SJCRH30 (cell line): ENCODE data around the gene CD101. TPM values are rescaled to one million over a fixed set of nuclear protein-coding genes. Genes with fewer than 3 reads are reported as not detected.
A peak's percentile ranks its signal among the peaks of the same experiment; 100 is the strongest.

Experiments used
- DNase-seq, 2 experiments: peaks; one replicate each; pipeline ENCODE4 v3.0.0-alpha.2; 2015 to 2020
- H3K27ac ChIP-seq: fragments of 250-450 bp; sonication (Bioruptor Pico); 2 replicates; pipeline ENCODE4 v1.5.1; 2020; ENCODE audit warnings: mild to moderate bottlenecking, moderate library complexity
- H3K27me3 ChIP-seq: fragments of 250-450 bp; sonication (Bioruptor Pico); 2 replicates; pipeline ENCODE4 v1.5.1; 2020; ENCODE audit warnings: mild to moderate bottlenecking, moderate library complexity
- H3K36me3 ChIP-seq: fragments of 250-450 bp; sonication (Bioruptor Pico); 2 replicates; pipeline ENCODE4 v1.5.1; 2020; ENCODE audit warnings: mild to moderate bottlenecking, moderate library complexity
- H3K4me1 ChIP-seq: fragments of 250-450 bp; sonication (Bioruptor Pico); 2 replicates; pipeline ENCODE4 v1.5.1; 2020; ENCODE audit warnings: mild to moderate bottlenecking, moderate library complexity
- H3K4me3 ChIP-seq: fragments of 250-450 bp; sonication (Bioruptor Pico); 2 replicates; pipeline ENCODE4 v1.5.1; 2020; ENCODE audit warnings: mild to moderate bottlenecking, moderate library complexity
- H3K9me3 ChIP-seq: fragments of 250-450 bp; sonication (Bioruptor Pico); replicated peaks from 2 replicates; pipeline ENCODE4 v1.5.1; 2020; ENCODE audit warnings: mild to moderate bottlenecking, moderate library complexity
- total RNA-seq: library from RNA; depleted of rRNA; stranded (reverse); fragments of >200 nt; shearing (Covaris generic); gene quantifications from 2 replicates; pipeline ENCODE4 v1.2.3, GENCODE V29; 2014; rRNA removed

The CD101 gene
- total RNA-seq, 1 experiment from 2014 or later, result 2.3 TPM

DNA sequence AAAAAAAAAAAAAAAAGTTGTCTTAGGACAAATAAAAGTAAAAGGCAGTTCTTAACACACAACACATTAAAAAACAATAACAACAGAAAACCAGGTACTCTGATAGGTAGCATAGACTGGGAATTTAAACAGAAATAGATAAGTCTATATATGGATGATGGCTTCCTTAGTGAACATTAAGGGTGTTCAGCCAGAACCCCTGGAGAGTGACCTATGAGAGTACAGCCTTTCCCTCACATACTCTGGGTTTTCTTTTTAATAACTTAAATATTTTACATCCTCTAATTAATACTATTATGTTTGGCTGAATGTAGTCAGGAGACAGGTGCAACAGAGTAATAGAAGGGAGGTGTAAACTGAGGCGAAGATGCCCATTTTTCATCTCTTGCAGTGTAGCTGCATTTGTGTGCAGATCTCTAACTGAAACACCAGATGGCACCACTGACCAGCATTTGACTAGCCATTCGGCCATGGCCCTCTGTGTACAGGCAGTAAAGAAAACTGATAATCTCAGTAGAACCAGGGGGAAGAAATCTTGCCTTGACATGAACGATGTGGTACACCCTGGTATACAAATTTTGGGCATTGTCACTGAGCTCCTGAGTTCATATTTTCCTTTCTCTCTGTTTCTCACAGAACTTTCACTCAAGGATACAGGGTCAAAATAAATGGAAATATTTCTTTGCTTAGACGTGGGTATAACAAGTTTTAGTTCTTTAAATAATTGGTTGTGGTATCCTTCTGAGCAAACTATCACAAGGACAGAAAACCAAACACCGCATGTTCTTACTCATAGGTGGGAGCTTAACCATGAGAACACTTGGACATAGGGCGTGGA is 66.2 kb downstream of the CD101 start:
- no peaks in the 10 kb centered on the region for H3K4me1 ChIP-seq
- peaks cover 41% of the 10 kb centered on the region for H3K36me3 ChIP-seq

DNA sequence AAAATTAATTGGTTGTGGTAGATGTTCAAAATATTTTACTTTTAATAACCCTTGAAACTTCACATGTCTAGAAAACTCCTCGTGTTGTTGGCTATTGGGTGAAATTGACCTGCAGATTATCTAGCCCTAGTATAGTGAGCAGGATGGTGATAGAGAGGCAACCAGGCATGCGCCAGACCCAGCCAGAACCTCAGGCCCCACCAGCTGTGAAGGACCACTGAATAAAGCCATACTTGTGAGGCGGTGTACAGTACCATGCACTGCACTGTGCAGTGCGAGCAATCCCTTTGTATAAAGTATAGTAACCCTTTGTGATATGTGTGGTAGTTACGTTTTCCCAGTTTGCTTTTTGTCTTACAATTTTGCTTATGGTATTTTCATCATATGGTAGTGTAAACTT is 67.0 kb downstream of the CD101 start:
- H3K27me3 ChIP-seq, result no peaks in the 10 kb centered on the region
- no peaks in the 10 kb centered on the region for H3K4me1 ChIP-seq
- DNase-seq, result no peak
- H3K4me3 ChIP-seq, result no peak overlapping the region
- H3K36me3 ChIP-seq, result peaks cover 46% of the 10 kb centered on the region
- no peaks in the 10 kb centered on the region for H3K9me3 ChIP-seq
- no peak overlapping the region for H3K27ac ChIP-seq

More for the DNA sequence above, 66.2 kb downstream of the CD101 start:
- DNase-seq, result peak; percentile 58 to 80
- no peak overlapping the region for H3K4me3 ChIP-seq
- no peaks in the 10 kb centered on the region for H3K27me3 ChIP-seq
- no peak overlapping the region for H3K27ac ChIP-seq
- no peaks in the 10 kb centered on the region for H3K9me3 ChIP-seq

DNA sequence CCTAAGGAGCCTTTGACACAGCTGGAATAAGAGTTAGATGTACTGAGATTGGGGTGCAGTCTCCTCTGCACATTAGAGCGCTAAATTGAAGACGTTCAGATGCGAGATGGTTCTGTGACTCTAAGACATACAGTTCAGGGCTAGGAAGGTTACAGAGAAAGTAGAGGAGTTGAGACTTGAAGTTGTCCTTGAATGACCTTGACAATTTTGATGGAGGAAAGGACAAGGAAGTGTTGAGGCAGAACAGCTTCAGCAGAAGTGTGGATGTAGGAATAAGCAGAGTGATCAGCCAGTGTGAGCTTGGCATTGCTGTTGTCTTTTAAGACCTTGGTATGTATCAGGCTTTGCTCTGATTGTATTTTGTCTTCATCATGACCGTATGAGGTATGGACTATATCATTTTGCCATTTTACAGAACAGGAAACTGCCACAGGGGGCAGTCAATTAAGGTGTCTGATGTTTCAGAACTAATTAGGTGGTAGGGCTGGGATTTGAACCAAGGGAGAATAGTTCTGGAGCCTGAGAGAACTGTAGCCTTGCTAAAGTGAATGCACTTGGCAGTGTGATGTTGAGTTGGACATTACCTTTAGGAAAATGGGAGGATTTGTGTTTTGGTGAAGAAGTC is 67.8 kb downstream of the CD101 start:
- H3K9me3 ChIP-seq, result no peaks in the 10 kb centered on the region
- DNase-seq, result no peak
- no peak overlapping the region for H3K4me3 ChIP-seq
- no peaks in the 10 kb centered on the region for H3K4me1 ChIP-seq
- H3K36me3 ChIP-seq, result peaks cover 52% of the 10 kb centered on the region
- H3K27ac ChIP-seq, result no peak overlapping the region
- no peaks in the 10 kb centered on the region for H3K27me3 ChIP-seq

DNA sequence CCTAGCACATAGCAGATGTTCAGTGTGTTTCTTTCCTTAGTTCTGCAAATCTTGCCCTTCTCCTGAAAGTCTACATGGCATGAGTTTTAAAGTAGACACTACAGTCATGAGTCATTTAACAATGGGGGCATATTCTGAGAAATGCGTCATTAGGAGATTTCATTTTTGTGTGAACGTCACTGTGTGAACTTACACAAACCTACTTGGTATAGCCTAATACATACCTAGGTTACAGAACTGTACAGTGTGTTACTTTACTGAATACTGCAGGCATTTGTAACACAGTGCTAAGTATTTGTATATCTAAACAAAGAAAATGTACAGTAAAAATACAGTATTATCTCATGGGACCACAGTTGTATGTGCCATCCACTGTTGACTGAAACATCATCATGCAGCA is 68.6 kb downstream of the CD101 start:
- peaks cover 56% of the 10 kb centered on the region for H3K36me3 ChIP-seq
- H3K27me3 ChIP-seq, result no peaks in the 10 kb centered on the region
- H3K9me3 ChIP-seq, result no peaks in the 10 kb centered on the region
- no peak overlapping the region for H3K4me3 ChIP-seq
- no peaks in the 10 kb centered on the region for H3K4me1 ChIP-seq
- no peak for DNase-seq
- no peak overlapping the region for H3K27ac ChIP-seq

DNA sequence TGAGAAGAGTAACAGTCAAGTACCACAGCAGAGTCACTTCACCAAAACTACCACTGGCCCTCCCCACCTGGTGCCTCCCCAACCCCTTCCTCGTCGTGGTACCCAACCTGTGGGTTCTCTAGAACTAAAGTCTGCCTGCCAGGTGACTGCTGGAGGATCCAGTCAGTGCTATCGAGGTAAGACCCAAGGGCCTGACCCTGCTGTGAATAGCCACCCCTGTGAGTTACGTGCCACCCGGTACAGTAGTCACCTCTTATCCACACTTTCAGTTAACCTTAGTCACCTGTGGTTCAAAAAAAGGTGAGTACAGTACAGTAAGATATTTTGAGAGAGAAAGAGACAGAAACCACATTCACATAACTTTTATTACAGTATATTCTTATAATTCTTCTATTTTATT is 75.1 kb downstream of the CD101 start:
- no peak for DNase-seq
- Histone ChIP-seq H3K4me3 (no peak overlapping the region), H3K4me1 (no peaks in the 10 kb centered on the region), H3K9me3 (no peaks in the 10 kb centered on the region), H3K36me3 (peaks cover 80% of the 10 kb centered on the region), H3K27me3 (no peaks in the 10 kb centered on the region), H3K27ac (no peak overlapping the region)

DNA sequence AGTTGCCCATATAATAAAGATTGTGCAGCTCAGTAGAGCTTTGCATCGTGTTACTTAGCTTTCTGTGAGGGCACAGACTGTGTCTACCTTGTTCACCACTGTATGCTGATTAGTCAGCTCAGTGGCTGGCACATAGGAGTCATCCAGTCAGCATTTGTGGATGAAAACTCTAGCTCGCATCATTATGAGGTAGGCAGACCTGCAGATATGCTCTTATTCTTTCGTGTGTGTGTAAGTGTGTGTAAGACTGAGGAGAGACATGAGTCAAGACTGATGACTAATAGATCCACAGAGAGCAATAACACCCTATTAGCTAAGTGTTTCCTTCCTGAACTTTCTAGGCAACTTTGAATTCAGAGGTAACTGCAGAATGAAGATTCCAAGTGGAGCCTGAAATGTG is 75.7 kb downstream of the CD101 start:
- Histone ChIP-seq H3K4me3 (no peak overlapping the region), H3K9me3 (no peaks in the 10 kb centered on the region), H3K27me3 (no peaks in the 10 kb centered on the region), H3K36me3 (peaks cover 84% of the 10 kb centered on the region), H3K4me1 (no peaks in the 10 kb centered on the region), H3K27ac (no peak overlapping the region)
- no peak for DNase-seq

DNA sequence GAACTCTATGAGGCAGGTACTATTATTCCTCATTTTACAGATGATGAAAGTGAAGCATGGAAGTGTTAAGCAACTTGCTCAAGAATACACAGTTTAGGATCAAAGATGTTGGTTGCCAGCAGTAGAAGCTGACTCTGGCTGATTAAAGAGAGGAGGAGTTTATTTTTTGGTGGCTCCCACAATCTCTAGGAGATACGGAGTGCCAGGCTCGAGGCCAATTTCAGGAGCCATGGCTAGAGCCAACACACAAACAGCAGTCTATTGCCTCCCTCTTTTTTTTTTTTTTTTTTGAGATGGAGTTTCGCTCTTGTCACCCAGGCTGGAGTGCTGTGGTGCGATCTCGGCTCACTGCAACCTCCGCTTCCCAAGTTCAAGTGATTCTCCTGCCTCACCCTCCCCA is 78.2 kb downstream of the CD101 start:
- H3K9me3 ChIP-seq, result no peaks in the 10 kb centered on the region
- DNase-seq, result no peak
- H3K36me3 ChIP-seq, result peaks cover 87% of the 10 kb centered on the region
- no peaks in the 10 kb centered on the region for H3K27me3 ChIP-seq
- no peaks in the 10 kb centered on the region for H3K4me1 ChIP-seq
- no peak overlapping the region for H3K4me3 ChIP-seq
- H3K27ac ChIP-seq, result no peak overlapping the region

DNA sequence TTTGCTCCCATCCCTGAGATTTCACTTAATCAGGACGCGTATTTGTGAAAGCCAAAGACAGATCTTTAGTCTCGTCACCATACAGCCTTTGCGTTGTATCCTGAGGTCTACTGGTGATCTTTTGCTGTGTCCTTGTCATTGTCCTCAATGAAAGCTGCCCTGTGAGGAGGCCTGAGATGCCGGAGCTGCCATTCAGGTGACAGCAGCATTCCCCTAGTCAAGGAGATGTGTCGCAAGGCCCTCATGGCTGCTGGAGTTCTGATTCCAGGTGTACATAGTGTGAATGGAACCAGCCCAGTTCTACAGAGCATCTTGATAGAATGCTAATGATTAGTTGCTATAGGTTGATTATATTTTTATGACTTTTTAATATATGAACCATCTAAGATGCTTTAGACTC is 82.7 kb downstream of the CD101 start:
- no peak overlapping the region for H3K27ac ChIP-seq
- H3K4me3 ChIP-seq, result no peak overlapping the region
- no peak for DNase-seq
- H3K4me1 ChIP-seq, result no peaks in the 10 kb centered on the region
- H3K36me3 ChIP-seq, result peaks cover 71% of the 10 kb centered on the region
- H3K9me3 ChIP-seq, result no peaks in the 10 kb centered on the region
- H3K27me3 ChIP-seq, result no peaks in the 10 kb centered on the region

Other genes with a start within 250 kb of the CD101 start
- not detected in 2 replicates for gene CD2, start 247.3 kb upstream of the CD101 start, total RNA-seq
- 146 and 148 TPM in 2 replicates for gene PTGFRN, start 91.8 kb upstream of the CD101 start, total RNA-seq
- gene TTF2, start 58.6 kb downstream of the CD101 start, total RNA-seq, result 58.4 and 61.3 TPM in 2 replicates
- 15.9 and 16.1 TPM in 2 replicates for gene TRIM45, start 120.0 kb downstream of the CD101 start, total RNA-seq
- 0.40 and 0.41 TPM in 2 replicates for gene VTCN1, start 209.2 kb downstream of the CD101 start, total RNA-seq